Suprapubic skin (tissue), 4 donors: Measurements from ENCODE around the gene MADCAM1.

Source experiments
- CTCF ChIP-seq, 2 donors: fragments of 200-600 bp in 1 of 2; fragments of 450-650 bp in 1 of 2; sonication (generic) in 1 of 2; IDR thresholded peaks; one replicate each; pipeline ENCODE4 v1.5.1; 2016 to 2019; ENCODE audit warnings: antibody characterized with exemption in 2 of 2, mild to moderate bottlenecking in 1 of 2, moderate library complexity in 1 of 2
- EP300 ChIP-seq: sonication (generic); formaldehyde crosslinking; IDR thresholded peaks from one replicate; pipeline ENCODE4 v1.6.1; 2017; ENCODE audit warnings: antibody characterized with exemption
- POLR2AphosphoS5 ChIP-seq, 3 donors: sonication (generic); formaldehyde crosslinking; IDR thresholded peaks; one replicate each; pipeline ENCODE4 v1.6.1; 2017; ENCODE audit warnings: antibody characterized with exemption in 3 of 3

GRCh38 chr19:496112-496665 lies at the start of gene MADCAM1:
- TF ChIP-seq CTCF (IDR thresholded peaks at IDR 0.05), result no peak
- no peak for TF ChIP-seq EP300
- no peak for TF ChIP-seq POLR2AphosphoS5 (IDR thresholded peaks at IDR 0.05)
